ENCODE measurements around the gene ITPRID2.
"Not testable (repeated sequence)": the region's sequence is repeated elsewhere in the genome, so short reads cannot be mapped to it uniquely, and the experiment has no call there.

The ITPRID2 gene

DNA sequence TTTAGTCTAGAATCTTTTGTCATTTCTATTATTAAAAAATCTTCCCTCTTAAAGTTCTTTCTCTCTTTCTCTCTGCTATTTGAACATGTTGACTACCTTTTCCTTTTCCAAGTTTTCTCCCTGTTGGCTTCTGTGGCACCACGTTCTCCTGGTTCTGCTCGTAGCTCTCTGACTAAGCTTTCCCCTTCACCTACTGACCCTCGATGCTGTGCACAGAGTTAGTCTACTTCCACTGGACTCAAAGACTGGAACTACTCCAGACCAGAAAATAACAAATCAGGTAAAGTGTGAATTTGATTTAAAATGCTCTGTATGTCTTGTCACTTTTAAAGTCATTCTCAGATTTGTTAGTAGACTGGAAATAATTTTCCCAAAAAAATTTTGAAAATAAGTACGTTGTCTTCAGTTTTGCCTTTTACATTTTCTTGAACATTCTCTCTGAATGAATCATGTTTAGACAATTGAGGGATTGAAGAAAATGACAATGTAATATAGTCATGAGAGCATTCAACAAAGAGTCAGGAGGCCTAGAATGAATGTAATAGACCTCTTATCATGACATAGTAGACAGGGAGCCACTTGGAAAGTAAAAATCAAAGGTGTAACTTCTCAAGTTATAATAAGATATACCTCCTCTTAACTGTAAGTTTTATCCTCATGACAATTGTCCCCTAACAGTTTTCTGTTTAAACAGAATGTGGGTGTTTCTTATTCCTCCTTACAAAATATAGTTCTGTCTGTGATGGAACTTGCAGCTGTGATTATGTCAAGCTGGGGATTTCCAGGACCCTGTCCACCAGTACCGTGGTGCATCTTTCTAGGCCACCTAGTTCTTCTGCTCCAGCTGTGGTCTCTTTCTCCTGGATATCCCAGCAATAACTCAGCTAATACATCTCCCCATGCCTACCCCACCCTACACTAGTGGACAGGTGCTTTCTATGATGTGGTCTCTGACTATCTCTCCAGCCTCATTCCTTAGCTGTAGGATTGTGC is 25.5 kb downstream of the ITPRID2 start:
- no peak for DNase-seq

DNA sequence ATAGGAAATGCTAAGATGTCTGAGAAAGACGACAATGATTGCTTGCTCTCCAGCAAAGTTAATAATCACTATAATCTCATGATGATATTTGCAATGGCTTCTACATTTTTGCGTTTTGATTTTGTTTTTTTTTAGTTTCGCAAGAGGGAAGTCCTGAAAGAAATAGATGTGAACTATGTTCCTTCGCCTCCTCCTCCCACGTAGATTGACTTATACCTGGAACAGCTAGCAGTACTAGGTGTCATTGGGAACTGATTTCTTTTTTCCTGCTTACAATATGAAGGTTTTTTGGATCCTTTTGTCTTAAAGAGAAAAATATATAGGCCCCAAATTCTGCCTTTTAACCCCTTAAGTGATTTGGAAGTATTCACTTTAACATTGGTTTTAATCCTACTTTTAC is 26.7 kb downstream of the ITPRID2 start:
- no peak for DNase-seq

DNA sequence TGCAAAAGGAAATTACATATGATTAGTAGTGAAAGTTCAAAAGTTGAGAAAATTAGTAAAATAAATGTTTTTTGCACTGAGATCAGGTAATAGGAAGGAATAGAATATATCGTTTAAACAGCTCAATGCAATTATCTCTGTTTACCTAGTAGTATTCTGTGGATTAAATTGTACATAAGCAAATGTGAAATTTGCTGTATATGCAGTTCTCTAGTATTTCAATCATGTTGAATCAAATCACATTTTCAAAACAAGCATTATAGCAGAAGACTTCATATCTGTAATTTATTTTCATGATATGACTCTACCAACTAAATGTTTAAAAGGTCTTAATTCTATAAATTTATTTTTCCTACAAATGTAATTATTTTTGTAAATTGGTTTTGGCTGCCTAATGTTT is 31.6 kb downstream of the ITPRID2 start:
- no peak for DNase-seq

DNA sequence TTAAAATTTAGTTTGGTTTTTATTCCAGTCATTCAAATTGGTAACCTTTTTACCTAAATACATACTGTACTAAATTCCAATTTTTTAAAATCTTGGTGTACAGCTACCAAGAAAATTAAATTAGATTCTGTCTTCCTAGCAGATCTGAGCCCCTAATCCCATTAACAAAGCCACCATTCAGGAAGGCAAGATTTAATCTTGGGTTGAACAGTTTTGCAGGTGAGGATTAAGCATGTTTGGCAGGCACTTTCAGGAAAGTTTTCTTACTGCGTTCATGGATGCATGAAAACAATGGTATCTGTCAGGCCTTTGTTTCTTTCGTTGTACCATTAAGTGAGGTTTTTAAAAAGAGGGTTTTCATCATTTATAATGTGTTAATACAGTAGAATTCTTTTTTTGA is 32.8 kb downstream of the ITPRID2 start:
- no peak for DNase-seq

DNA sequence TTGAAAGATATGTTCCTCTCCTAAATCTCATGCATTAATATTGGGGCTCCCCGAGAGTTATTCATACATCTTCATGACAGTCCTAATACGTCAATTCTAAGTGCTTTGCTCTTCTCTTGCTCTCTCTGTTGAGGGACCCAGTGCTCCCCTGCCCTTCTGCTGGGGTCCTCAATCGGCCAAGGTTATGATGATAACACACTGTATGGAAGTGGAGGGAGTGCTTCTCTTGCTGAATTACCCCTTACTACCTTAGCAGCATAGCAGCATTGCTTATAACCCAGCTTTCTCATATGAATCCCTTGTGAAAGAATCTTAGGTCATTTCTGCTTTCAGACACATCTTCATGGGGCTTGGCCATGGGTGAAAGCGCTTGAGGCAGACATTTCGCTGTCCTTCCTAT is 43.2 kb downstream of the ITPRID2 start:
- DNase-seq, result no peak

DNA sequence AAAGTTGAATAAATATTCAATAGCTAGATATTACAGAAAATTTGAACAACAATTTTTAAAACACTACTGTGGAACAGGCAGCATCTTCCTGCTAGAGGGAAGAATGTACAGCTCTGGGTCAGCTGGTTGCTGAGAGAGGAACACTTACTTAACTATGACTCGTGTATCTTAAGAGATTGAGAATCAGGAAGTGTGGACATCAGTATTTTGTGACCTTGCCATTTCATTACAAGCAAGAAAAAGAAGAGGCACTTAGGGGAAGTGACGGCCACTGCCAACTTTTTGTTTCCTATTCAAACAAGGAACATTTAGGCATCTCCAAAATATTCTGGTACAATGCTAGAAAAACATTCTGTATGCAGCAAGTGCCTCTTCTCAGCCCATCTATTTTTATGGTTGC is 45.9 kb downstream of the ITPRID2 start:
- peak; percentile 1 to 14 for DNase-seq

DNA sequence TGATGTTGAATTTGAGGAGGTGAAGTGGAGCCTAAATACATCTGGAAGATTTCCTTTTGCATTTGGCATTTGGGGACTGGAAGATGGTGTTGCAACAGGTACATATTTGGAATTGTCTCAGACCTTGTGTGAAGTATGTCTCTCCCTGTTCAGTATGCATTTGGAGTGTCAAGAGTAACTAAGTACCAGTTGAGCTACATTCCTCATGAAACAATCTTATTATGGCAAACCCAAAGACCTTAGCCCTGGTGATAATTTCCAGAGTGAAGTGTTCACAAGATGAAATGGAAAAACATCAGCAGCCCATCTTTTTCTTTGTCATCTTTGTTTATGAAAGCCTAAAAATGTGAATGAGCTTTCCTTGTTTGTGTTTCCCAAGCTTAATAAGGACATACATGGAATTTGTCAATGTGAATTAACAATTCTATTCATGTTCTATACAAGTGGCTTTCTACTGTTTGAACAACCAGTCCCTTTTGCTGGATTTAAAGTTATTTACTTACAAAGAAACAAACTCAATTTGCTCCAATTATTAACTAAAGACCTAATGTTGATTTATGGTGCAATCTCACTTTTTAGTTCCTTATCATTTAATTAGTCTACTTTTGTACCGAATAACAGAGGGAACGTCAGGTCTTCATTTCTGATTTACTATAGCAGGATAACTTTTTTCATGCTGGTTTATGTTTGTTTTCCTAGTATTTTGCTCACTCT is 52.0 kb downstream of the ITPRID2 start:
- no peak for DNase-seq

DNA sequence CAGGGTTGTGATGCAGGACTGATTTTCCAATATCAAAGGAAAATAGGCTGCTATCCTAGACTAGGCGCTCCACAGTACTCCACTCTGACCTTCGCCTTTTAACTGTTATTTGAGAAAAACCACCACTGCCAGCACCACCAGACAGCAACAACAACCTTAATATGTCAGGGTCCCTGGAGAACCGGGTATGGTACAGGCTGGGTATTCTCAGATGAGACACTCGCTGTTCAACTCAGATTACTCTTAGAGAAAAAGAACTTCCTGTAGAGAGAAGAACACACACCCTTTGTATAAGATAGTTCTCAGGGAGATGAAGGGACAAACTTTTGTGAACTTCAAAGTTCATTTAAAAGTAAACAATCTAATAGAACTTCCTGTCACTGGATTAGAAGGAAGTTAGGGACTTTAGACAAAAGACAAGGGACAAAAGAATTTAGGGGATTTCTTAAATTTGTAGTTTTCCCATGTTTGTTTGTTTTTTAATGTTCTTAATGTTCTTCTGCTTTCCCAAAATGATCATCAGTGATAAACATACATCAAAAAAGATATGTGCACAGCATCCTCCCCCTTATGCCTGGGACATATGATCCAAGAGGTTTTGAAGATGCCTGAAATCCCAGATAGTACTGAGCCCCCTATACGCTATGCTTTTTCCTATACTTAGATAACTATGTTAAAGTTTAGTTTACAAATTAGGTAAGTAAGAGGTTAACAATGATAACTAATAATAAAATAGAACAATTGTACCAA is 52.8 kb downstream of the ITPRID2 start:
- no peak for DNase-seq

DNA sequence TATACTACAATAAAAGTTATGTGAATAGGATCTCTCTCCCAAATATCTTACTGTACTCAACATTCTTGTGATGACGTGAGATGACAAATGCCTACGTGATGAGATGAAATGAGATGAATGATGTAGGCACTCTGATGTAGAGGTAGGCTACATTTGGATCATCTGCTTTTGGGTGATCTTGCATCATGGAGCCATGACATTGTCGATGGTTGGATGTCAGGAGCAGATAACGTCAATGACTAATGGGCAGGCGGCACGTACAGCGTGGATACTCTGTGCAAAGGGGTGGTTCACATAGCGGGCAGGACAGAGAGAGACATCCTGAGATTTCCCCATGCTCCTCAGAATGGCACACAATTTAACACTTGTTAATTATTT is 53.4 kb downstream of the ITPRID2 start:
- DNase-seq, result no peak

DNA sequence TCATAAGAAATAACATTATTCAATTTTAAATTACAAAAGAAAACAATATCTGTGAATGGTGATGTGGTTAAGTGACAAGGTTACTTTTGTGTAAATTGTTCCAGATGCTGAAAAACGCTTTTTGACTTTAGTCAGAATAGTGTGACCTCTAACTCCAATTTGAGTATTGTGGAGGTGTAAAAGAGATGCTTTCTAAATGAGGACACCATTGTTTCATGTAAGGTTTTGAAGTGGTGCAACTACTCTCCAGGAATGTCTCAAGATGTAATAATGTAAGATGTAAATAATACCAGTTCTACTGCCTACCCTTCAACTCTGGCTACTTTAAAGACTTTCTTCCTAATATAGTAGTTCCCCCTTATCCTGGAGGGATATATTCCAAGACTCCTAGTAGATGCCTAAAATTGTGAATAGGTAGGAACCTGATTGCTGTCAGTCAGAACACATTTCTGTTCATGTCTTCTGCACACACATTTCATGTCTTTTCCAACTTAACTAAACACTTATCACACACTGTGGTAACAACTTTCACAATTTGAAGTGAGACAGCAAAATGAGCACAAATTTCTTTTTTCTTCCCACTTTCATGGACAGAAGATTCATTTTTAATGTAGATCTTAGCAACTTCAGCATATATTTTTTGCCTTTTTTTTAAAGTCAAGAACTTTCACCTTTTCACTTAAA is 55.1 kb downstream of the ITPRID2 start:
- DNase-seq, result no peak

DNA sequence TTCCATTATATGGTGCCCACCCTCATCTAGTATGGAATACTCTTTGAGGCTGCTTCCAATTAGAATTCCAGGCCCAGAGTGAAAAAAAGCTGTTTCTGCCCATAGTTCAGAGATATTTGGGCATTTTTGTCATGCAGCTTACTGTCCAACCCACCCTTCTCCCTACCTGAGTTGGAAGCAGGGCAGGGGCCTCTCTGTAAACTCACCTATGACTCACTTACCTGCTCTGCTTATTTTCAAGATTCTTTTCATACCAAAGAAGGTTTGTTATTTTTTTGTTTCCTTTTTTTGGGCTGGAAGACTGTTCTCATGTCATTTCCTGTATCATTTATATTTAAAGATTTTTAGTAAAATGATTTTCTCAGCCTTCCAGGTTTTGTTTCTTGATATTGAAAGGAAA is 55.7 kb downstream of the ITPRID2 start:
- DNase-seq, result no peak

DNA sequence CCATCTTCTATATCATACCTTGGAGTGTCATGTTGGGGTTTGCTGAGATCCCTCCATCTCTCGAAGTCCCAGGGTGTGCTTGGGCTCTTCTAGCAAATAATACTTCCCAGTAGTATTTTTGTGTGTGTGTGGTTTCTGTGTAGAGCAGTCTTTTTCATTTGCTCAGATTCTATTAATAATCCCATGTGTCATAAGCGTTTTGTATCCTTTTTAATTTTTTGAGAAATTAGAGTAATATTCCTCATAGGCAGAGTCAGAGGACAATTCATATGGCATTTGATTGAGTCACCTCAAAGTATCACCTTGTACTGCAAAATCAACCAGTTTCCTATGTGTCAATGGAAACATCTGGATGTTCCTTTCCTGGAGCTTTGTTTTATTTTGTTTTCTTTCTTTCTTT is 56.7 kb downstream of the ITPRID2 start:
- DNase-seq, result no peak

DNA sequence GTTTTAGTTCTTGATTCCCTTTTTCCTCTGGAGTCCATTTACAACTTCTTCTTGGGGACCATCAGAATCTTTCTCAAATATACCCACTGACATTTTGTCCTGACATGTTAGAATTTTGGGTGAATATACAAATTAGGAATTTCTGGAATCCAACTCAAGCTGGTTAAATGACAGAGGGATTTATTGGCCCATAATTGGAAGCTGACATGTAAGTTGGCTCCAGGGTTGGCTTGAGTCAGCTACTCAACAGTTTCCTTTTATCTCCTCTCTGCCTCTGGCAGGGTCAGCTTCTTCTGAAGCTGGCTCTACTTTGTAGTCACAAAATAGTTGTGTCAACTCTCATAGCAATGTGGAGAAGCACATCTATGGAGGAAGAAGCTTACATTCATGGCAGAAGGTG is 57.5 kb downstream of the ITPRID2 start:
- DNase-seq, result no peak

DNA sequence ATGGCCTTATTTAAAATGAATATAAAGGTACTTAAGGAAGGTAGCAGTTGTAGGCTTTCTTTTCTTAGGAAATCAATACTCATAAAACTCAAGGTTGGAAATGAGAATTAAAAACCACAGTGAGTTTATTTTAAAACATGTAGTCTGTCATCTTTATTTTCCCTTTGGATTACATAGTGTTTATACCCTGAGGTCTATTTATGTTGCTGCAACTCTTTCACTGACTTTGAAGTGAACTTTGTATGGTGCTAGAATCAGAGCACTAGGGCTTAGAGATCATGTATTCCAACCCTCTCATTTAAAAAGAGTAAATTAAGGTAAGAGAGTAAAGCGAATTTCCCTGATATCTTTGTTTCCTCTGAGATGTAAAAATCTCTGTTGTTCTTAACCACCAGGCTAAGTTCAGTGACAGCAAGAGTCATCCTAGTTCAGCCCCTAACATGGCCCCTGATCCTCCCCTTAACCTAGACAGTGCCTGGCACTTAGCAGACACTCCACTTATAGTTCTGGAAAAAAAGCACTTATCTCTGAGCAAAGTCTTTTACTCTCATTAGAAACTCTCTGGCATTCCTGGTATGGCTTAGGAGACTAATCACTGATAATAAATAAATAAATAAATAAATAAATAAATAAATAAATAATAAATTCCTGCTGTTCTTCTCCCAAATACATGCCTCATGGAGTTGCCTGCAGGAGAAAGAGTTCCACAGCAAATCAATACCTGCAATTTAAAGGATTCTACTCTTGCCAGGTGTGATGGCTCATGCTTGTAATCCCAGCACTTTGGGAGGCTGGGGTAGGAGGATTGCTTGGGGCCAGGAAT is 61.1 kb downstream of the ITPRID2 start:
- DNase-seq, result no peak

DNA sequence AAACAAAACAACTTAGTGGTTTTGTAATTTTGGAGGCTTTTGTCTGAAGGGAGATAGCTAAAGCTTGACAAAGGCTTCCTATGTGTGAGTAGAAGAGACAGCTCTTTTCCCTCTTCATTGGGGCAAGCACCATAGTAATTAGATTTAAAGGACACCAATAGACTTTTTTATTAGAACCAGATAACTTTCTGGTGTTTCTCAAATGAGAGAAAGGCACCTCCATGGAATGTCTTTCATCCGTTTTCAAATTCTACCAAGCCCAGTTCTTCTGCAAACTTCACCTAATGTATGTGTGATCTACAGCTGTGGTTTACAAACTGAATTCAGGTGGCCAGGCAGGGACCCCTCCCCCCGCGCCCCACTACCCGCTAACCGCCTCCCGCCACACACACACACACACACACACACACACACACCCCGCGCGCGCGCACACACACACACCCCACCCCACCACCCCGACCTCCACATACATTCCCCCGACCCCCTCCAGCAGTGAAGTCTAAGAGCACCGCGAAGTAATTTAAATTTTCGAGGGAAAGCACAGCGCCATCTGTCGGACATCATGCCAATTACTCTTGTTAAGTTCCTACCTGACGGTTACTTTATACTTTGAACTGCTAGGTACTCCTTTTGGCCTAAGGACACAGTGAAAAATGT is 62.5 kb downstream of the ITPRID2 start:
- DNase-seq, result peak; percentile 62

DNA sequence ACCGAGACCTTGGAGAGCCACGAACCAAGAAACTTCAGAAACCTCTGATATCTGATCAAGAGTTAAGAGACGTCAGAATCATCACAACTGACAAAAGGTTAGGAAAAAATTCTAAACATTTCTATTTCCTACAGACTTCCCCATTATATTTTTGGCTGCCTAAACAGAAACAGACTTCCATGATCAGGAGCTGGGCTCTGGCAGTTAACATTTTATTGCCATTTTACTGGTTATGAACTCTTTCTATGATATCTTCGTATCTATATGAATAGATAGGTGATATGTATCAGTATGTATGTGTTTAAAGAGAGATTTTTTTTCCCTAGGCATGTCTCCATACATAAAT is 63.0 kb downstream of the ITPRID2 start:
- no peak for DNase-seq

DNA sequence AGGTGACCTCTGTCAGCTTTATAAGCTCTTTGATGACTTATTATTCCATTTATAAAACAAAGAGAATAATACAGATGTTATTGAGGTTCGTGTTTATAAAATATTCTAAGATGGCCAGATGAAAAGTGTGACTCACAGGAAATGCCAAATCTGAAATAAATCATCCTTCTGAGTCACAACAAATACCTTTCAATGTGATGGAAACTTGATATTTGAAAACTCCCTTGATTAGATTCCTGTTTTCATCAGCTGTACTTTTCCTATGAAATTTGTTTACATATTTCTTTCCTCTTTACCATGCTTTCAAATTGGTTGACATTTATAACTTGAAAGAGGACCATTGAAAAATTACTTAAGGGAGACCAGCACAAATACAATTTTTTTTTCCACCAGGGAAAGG is 63.5 kb downstream of the ITPRID2 start:
- DNase-seq, result no peak

DNA sequence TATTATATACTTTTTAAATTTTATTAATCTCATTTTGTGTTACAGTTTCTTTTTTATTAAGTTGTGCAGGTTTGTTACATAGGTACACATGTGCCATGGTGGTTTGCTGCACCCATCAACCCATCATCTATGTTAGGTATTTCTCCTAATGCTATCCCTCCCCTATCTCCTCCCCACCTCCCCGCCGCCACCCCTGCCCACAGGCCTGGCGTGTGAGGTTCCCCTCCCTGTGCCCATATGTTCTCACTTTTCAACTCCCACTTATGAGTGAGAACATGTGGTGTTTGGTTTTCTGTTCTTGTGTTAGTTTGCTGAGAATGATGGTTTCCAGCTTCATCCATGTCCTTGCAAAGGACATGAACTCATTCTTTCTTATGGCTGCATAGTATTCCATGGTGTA is 64.3 kb downstream of the ITPRID2 start:
- not testable (repeated sequence) for DNase-seq

DNA sequence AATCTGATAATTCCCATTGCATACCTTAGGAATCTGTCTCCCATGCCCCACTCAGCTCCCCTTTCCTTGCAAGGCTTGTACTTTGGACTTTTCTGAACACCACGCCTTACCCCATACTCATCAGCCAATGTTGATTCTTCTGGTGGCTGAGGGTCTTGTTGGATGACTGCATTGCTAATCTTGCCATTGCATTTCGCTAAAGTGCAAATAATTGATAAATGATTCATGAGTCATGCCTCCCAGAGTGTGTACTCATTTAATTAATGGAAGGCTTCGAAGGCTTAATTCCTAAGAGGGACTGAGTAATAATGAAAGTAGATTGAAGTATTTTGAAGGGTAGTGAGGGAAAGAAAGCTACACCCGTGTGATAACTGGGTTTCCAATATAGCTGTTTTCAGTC is 66.1 kb downstream of the ITPRID2 start:
- no peak for DNase-seq

DNA sequence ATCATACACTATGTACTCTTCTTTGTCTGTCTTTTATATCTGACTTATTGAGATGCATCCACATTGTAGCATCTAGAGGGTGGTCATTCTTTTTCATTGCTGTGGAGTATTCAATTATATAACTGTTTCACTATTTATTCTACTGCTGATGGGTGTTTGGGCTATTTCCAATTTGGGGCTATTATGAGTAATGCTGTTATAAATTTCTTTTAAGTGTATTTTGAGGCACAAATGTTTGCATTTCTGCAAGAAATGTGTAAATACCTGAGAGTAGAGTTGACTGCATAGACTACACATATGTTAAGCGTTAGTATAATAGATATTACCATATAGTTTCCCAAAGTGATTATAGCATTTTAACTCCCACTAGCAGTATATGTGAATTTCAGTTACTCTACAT is 67.2 kb downstream of the ITPRID2 start:
- DNase-seq, result no peak

DNA sequence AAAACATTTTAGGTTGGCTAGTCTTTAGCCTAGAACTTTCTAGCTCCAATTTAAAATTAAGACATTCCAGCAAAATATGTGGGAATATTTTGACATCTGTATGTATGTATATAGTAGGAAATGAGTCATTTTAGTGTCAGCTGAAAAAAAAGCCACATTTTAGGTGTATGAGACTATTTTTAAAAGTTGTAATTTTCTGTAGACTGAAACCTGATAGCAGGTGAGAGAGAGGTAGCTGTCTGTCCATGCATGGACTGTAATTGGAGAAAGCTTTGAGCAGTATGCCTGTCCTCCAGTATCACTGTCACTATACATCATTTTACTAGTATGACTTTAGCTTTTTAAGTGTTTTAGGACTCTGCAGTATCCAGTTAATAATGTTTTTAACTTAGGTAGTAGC is 68.0 kb downstream of the ITPRID2 start:
- DNase-seq, result no peak

DNA sequence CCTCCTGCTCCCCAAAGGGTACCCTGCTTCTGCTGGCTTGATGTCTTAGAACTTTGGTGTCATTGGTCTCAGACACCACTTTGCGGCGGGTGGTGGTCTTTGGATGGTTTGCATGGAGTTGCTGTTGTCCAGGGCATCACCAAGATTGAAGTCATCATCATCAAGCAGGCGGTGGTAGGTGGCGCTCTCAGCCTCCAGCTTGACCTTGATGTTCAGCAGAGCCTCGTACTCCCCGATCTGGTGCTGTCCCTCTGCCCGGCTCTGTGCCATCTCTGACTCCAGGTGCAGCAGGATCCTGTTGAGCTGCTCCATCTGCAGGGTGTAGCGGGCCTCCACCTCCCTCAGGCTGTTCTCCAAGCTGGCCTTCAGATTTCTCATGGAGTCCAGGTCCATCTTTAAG is 69.6 kb downstream of the ITPRID2 start:
- DNase-seq, result not testable (repeated sequence)

Measured in CD4-positive, alpha-beta T cell treated with Interleukin-4 for 1 hour (primary cell).